ENCODE results near the gene TRIO.

Gene TRIO

DNA sequence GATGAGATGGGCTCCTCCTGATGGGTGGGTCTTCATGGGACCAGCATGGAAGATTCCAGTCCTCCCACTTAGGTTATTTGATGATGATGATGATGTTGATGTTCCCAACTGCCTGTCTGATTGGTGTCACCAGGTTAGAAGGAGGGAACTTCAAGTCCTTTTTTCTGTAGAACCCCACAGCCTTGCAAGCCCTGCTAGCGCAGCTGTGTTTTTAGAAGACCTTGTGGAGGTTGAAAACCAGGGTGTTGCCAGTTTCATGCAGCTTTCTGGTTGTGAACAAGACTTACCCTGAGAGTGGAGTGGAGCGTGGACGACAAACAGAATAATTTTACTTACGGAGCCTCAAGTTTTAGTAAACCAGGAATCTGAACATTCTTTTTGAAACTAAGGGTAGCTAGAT lies 83.0 kb downstream of the TRIO start:
- H3K27ac ChIP-seq, result no peak overlapping the region
- no peak overlapping the region for H3K4me3 ChIP-seq (ENCODE audit: low read depth in 1 of 2, low read length in 1 of 2)
- H3K27me3 ChIP-seq, result no peaks in the 10 kb centered on the region
- no peaks in the 10 kb centered on the region for H3K9me3 ChIP-seq
- no peaks in the 10 kb centered on the region for H3K36me3 ChIP-seq
- H3K4me1 ChIP-seq (ENCODE audit: control insufficient read depth in 1 of 2, insufficient read depth in 1 of 2, low read depth in 1 of 2, low read length in 1 of 2), result peaks cover 3 to 5% of the 10 kb centered on the region in 2 experiments
- no peak for TF ChIP-seq CTCF (IDR thresholded peaks at IDR 0.05)

DNA sequence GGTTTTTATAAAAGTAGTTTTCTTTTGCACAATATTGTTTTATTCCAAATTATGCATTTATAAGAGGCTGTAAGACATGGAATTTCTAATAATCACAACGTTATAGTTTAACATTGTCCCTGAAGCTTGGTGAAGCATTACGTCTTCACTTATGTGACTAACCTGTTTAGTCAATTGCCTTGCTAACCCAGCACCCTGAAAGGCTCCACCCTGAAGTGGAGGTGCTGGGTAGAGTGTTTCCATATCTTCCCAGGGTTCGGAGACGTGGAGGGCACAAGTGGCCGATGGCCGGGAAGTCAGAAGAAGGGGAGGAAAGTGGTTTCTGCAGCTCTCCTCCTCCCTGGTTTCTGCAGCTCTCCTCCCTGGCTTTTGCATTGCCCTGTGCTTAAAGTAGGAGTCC lies 83.4 kb downstream of the TRIO start:
- H3K9me3 ChIP-seq, result no peaks in the 10 kb centered on the region
- H3K27me3 ChIP-seq, result no peaks in the 10 kb centered on the region
- peaks cover 3 to 5% of the 10 kb centered on the region in 2 experiments for H3K4me1 ChIP-seq (ENCODE audit: control insufficient read depth in 1 of 2, insufficient read depth in 1 of 2, low read depth in 1 of 2, low read length in 1 of 2)
- TF ChIP-seq CTCF (IDR thresholded peaks at IDR 0.05), result no peak
- no peak overlapping the region for H3K4me3 ChIP-seq (ENCODE audit: low read depth in 1 of 2, low read length in 1 of 2)
- no peak overlapping the region for H3K27ac ChIP-seq
- H3K36me3 ChIP-seq, result no peaks in the 10 kb centered on the region

- no peaks in the 10 kb centered on the region for H3K9me3 ChIP-seq
- TF ChIP-seq CTCF (IDR thresholded peaks at IDR 0.05), result no peak
- no peak overlapping the region for H3K4me3 ChIP-seq (ENCODE audit: low read depth in 1 of 2, low read length in 1 of 2)
- H3K4me1 ChIP-seq (ENCODE audit: control insufficient read depth in 1 of 2, insufficient read depth in 1 of 2, low read depth in 1 of 2, low read length in 1 of 2), result peaks cover 3 to 5% of the 10 kb centered on the region in 2 experiments
- H3K27ac ChIP-seq, result no peak overlapping the region
- H3K27me3 ChIP-seq, result no peaks in the 10 kb centered on the region
- H3K36me3 ChIP-seq, result no peaks in the 10 kb centered on the region
These were observed 83.8 kb downstream of the TRIO start for GRCh38 chr5:14226992-14227391.

GRCh38 chr5:14227513-14227912 lies 84.4 kb downstream of the TRIO start:
- H3K27ac ChIP-seq, result no peak overlapping the region

DNA sequence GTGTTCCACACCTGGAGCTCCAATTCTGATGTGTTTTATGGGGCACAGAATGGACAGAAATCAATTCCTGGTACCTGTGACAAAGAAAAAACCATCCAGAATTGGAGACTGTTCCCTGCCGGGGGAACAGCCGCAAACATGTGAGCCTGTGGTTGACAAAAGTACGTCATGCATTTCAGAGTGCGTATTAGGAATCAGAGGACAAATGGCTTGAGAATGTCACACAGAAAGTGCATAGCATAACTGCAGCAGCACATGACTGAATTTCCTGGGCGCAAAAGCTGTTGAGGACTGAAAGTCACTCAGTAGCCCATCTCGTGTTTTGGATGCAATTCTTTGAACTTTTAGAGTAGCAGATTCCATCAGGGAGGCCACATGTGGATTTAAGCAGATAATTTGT lies 85.1 kb downstream of the TRIO start:
- no peak overlapping the region for H3K4me3 ChIP-seq (ENCODE audit: low read depth in 1 of 2, low read length in 1 of 2)
- H3K36me3 ChIP-seq, result no peaks in the 10 kb centered on the region
- TF ChIP-seq CTCF (IDR thresholded peaks at IDR 0.05), result no peak
- H3K27me3 ChIP-seq, result no peaks in the 10 kb centered on the region
- H3K4me1 ChIP-seq (ENCODE audit: control insufficient read depth in 1 of 2, insufficient read depth in 1 of 2, low read depth in 1 of 2, low read length in 1 of 2), result peaks cover 3 to 5% of the 10 kb centered on the region in 2 experiments
- H3K9me3 ChIP-seq, result no peaks in the 10 kb centered on the region
- no peak overlapping the region for H3K27ac ChIP-seq

More at GRCh38 chr5:14227513-14227912, 84.4 kb downstream of the TRIO start:
- no peaks in the 10 kb centered on the region for H3K27me3 ChIP-seq
- H3K4me3 ChIP-seq (ENCODE audit: low read depth in 1 of 2, low read length in 1 of 2), result no peak overlapping the region
- H3K9me3 ChIP-seq, result no peaks in the 10 kb centered on the region
- H3K36me3 ChIP-seq, result no peaks in the 10 kb centered on the region
- peaks cover 3 to 5% of the 10 kb centered on the region in 2 experiments for H3K4me1 ChIP-seq (ENCODE audit: control insufficient read depth in 1 of 2, insufficient read depth in 1 of 2, low read depth in 1 of 2, low read length in 1 of 2)
- no peak for TF ChIP-seq CTCF (IDR thresholded peaks at IDR 0.05)

DNA sequence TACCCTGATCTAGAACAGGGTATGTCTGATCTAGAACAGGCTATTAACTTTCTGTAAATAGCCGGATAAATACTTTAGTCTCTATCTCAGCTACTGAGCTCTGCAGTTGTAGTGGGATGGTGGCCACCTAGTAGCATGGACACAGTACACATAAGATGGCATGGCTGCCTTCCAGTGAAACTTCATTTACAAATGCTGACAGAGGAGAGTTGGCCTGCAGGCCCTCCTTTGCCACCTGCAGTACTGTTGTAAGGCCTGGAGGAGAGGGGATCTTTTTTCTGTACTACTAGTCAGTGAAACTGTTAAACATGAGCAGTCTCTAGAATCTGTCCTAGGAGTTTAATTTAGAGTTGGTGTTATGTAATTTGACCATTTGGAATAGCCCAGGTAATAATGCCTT lies 86.0 kb downstream of the TRIO start:
- no peak overlapping the region for H3K27ac ChIP-seq
- TF ChIP-seq CTCF (IDR thresholded peaks at IDR 0.05), result no peak
- H3K36me3 ChIP-seq, result no peaks in the 10 kb centered on the region
- H3K27me3 ChIP-seq, result no peaks in the 10 kb centered on the region
- no peak overlapping the region for H3K4me3 ChIP-seq (ENCODE audit: low read depth in 1 of 2, low read length in 1 of 2)
- no peaks in the 10 kb centered on the region for H3K4me1 ChIP-seq (ENCODE audit: control insufficient read depth in 1 of 2, insufficient read depth in 1 of 2, low read depth in 1 of 2, low read length in 1 of 2)
- H3K9me3 ChIP-seq, result no peaks in the 10 kb centered on the region

Measured in neutrophil (primary cell).